GM18517 (cell line): Measurements from ENCODE around the gene CXCL17.
A peak's percentile ranks its signal among the peaks of the same experiment; 100 is the strongest.
"Not testable (repeated sequence)": the region's sequence is repeated elsewhere in the genome, so short reads cannot be mapped to it uniquely, and the experiment has no call there.

Experiments
- ATAC-seq: cut with Tn5 transposase; IDR thresholded peaks from one replicate; pipeline ENCODE4 v1.9.1; 2021; ENCODE audit warnings: mild to moderate bottlenecking, moderate library complexity; ENCODE audit not compliant: unreplicated experiment

CXCL17 gene

DNA sequence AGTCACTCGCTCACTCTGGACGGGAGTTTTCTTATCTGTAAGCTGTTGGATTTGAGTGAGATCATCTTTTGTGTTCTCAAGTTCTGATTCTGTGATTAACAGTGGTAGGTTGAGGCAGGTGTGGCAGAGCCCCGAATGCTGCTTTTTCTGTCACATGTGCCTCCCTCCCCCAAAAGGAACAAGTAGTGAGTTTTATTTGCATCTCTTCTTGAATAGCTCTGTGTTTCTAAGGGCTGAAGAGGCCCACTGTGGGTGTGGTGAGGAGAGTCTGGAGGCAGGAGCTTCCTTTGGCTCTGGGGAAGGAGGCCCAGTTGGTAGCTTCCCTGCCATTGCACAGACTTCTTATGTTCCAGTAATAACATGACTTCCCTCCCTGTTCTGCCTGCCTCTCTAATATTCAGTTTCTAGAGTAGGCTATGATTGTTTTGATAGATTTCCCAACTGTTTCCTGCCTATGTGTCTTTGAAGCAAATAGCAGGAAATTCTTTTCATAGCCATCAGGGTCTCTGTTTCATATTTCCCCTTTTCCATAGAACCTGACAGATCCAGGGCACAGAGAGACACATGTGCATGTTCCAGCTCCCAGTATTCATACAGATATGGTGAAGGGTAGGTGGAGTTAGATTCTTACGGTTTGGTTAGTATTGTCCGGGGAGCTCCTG lies 23.9 kb upstream of the CXCL17 start:
- ATAC-seq = no peak

GRCh38 chr19:42465827-42466280 lies 23.1 kb upstream of the CXCL17 start:
- ATAC-seq = peak; percentile 77

- ATAC-seq = no peak
Measured at GRCh38 chr19:42461700-42462324, 19.1 kb upstream of the CXCL17 start.

DNA sequence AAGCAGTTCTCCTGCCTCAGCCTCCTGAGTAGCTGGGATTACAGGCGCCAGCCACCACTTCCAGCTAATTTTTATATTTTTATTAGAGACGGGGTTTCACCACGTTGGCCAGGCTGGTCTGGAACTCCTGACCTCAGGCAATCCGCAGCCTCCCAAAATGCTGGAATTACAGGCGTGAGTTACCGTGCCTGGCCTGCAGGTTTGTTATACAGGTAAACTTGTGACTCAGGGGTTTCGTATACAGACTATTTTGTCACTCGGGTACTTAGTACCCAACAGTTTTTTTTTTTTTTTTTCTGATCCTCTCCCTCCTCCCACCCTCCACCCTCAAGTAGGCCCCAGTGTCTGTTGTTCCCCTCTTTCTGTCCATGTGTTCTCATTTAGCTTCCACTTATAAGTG lies 18.5 kb upstream of the CXCL17 start:
- not testable (repeated sequence) for ATAC-seq

GRCh38 chr19:42459926-42460325 lies 17.2 kb upstream of the CXCL17 start:
- no peak for ATAC-seq

DNA sequence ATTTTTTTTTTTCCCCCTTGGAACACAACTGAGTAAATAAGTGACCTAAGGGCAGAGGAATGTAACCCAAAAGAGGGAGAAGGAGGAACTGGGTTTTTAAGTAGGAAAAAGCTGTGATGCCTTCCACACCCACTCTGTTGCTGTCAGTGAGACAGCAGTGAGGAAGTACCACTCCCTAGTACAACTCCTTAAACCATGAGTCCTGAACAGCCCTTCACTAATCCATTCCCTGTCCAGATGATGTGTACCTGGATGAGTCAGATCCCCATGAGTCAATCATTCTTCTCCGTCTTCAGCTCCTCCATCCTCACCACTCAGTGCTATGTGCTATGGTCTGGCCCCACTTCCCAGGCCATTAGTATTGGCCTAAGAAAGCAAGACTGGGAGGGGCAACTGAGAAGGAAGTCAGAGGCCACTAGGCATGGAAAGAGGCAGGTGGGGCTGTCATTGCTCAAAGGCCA lies 12.9 kb upstream of the CXCL17 start:
- ATAC-seq = no peak

GRCh38 chr19:42455086-42455485 lies 12.3 kb upstream of the CXCL17 start:
- no peak for ATAC-seq

DNA sequence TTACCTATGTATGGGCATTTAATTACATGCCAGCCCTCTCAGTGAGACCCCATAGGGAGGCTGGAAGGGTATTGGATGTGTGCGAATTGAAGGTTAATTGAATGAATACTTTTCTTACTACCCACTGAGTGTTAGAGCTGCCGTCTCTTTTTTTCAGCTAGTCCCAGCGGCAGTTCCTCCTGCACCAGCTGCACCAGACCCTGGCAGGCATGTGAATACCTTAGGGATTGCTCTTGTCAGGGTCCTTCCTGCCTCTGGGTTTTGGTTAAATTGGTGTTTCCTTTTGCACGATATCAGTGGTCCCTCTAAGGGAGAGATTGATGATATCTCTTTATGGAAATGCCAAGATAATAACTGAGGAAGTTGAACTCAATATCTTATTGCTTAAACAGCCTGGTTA lies 9.8 kb upstream of the CXCL17 start:
- no peak for ATAC-seq

DNA sequence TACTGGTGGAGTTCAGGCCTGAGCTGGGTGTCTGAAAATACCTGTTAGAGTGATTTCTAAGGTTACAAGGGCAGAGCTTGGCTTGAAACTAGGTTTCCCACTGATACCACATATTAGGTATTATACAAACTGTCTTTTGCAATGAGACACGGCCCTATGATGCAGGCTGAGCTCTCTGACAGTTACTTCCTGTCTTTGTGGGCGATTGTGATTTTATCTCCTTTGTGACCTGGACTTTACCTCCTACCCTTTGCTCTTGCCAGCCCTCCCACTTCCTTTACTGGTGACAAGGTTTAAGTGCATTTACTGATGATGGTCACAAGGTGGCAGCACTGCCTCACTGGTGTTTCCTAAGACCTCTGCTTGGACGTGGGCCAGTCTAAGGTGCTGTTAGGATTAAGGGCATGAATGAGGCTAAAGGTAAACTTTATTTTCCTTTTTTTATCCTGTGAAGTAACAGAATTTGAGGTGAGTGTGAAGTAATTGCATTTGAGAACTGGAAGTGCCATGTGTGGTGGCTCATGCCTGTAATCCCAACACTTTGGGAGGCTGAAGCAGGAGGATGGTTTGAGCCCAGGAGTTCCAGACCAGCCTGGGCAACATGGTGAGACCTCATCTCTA lies 7.7 kb upstream of the CXCL17 start:
- ATAC-seq = peak; percentile 84

GRCh38 chr19:42448306-42448705 lies 5.6 kb upstream of the CXCL17 start:
- not testable (repeated sequence) for ATAC-seq

- no peak for ATAC-seq
Measured at GRCh38 chr19:42445948-42446347, 3.2 kb upstream of the CXCL17 start.

DNA sequence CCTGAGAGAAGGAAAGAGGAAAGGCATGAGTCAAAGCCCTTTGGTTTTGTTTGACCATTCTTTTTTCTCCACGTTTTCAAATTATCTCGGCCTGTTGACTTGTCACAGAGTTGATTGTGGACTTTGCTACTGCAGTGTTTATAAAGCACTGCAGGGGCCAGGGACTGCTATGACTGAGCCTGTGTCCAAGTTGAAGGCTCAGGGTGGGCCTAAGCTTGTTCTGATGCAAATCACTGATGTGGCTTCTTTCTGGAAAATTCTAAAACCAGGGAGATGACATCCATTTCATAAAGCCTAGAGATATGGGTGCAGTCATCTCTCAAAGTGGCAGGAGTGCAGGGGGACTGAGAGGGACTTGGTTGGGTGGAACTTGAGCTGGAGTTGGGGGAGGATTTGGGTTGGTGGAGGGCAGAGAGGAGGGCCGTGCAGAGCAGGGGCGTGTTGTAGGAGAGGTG lies 1.2 kb upstream of the CXCL17 start:
- no peak for ATAC-seq

- no peak for ATAC-seq
Measured at GRCh38 chr19:42441049-42441445, 1.7 kb downstream of the CXCL17 start.

DNA sequence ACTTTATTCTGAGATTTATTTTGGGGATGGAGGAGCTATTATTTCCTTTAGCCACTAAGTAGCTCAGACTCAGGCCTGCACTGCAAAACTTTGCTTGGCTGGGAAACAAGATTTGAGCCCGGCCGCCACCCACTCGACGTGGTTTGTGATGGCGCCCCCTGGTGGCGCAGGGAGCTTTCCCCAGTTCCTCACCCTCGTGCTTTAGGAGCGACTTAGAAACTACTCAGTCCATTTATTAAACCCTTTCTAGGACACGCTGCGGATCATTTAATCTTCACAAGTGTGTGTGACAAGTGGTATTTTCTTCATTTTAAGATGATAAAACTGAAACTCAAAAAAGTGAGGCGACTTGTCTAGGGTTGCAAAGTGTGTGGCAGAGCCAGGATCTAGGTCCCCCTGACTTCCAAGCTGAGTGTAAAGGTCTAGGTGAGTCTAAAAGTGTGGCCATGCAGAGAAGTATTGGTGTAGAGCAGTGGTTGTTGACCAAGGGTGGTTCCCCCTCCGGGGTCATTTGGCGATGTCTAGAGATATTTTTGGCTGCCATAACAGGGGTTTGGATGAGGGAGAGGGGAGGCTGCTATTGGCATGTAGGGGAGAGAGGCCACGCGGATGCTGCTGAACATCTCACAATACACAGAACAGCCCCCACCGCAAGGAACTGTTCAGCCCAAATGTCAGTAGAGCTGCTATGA lies 2.2 kb downstream of the CXCL17 start:
- no peak for ATAC-seq

- no peak for ATAC-seq
Measured at GRCh38 chr19:42436006-42436405, 6.7 kb downstream of the CXCL17 start.

DNA sequence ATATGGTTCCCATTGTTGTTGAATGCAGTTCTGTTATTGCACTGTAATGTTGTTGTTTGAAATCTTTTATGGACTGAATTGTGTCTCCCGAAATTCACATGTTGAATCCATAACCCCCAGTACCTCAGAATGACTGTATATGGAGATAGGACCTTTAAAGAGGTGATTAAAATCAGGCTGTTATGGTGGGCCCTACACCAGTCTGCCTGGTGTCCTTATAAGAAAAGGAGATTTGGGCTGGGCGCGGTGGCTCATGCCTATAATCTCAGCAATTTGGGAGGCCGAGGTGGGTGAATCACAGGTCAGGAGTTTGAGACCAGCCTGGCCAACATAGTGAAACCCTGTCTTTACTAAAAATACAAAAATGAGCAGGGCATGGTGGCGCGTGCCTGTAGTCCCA lies 7.4 kb downstream of the CXCL17 start:
- no peak for ATAC-seq

- no peak for ATAC-seq
Measured at GRCh38 chr19:42433503-42434260, 9.1 kb downstream of the CXCL17 start.

DNA sequence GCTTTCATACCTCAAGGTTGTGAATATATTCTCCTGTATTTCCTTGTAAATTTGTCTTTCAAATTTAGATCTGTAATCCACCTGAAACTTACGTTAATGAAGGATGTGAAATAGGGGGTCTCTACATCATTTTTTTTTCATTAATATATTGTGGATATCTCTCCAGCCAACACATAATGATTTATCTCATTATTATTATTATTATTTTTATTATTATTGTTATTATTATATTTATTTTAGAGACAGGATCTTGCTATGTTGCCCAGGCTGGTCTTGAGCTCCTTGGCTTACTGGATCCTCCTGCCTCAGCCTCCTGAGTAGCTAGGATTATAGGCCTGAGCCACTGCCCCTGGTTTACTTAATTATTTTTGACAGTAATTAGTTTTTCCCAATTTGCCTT lies 11.3 kb downstream of the CXCL17 start:
- ATAC-seq = no peak

GRCh38 chr19:42428676-42429075 lies 14.1 kb downstream of the CXCL17 start:
- ATAC-seq = no peak

DNA sequence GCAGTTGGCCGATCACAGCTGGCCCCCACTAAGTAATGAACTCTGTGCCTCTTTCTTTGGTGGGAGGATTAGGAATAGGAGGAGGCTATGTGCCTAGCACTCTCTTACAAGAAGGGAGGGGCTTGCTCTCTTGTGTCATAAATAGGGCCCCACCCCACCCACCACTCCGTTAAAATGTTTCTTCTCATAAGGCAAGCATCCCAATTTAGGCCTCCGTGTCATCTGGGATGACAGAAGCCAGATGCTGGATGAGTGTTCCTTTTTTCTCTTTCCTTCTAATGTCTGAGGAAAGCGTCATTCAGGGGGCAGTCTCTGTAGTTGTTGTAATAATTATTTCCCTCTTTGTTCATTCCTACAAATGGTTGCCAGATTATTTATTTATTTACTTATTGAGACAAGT lies 15.4 kb downstream of the CXCL17 start, which contains the start of gene LIPE:
Gene LIPE (minus strand): TSS at position 76 of the 400 bp plus-strand sequence. CDS start 239 bp downstream, outside the sequence.
- no peak for ATAC-seq

GRCh38 chr19:42426643-42427042 lies 16.1 kb downstream of the CXCL17 start:
- no peak for ATAC-seq
